PC-3 (cell line): ENCODE data around the gene FAM47E. TPM values are rescaled to one million over a fixed set of nuclear protein-coding genes. Genes with fewer than 3 reads are reported as not detected.

Source experiments
- ATAC-seq: fragments of 200-7000 bp; cut with Tn5 transposase; 2 replicates; pipeline ENCODE4 v1.9.1; 2020; ENCODE audit warnings: mild to moderate bottlenecking, moderate library complexity
- BruUV-seq: library from RNA; stranded (reverse); fragments of 400-500 nt; replicated peaks from 2 replicates; lab custom pipeline; 2021; lab: Mats Ljungman, UMichigan
- CTCF ChIA-PET: fragments of 300-600 bp; sonication (Branson Sonifier 250); formaldehyde crosslinking; loops from one replicate; lab custom pipeline; 2022; ENCODE audit warnings: antibody characterized with exemption; lab: Charles Lee
- POLR2A ChIA-PET: fragments of 300-600 bp; sonication (Branson Sonifier 250); formaldehyde crosslinking; loops from one replicate; lab custom pipeline; 2022; ENCODE audit warnings: antibody characterized with exemption; ENCODE audit not compliant: unreplicated experiment; lab: Charles Lee
- DNase-seq: peaks from one replicate; pipeline ENCODE4 v3.0.0-alpha.2; 2015
- H2AFZ ChIP-seq: fragments of 300-600 bp; sonication (generic); 2 replicates; pipeline ENCODE4 v1.6.0; 2016; ENCODE audit warnings: antibody characterized with exemption, low read length
- H3F3A ChIP-seq: fragments of 300-600 bp; sonication (generic); one replicate; pipeline ENCODE4 v1.6.0; 2017; ENCODE audit warnings: antibody characterized with exemption, low read length, control low read depth, mild to moderate bottlenecking; ENCODE audit not compliant: unreplicated experiment
- H3K27ac ChIP-seq: fragments of 300-600 bp; sonication (generic); 2 replicates; pipeline ENCODE4 v1.5.1; 2016; ENCODE audit warnings: mild to moderate bottlenecking, low read length
- H3K27me3 ChIP-seq: fragments of 300-600 bp; sonication (generic); 2 replicates; pipeline ENCODE4 v1.6.1; 2016; ENCODE audit warnings: low read length, mixed read lengths
- H3K36me3 ChIP-seq: fragments of 300-600 bp; sonication (generic); 2 replicates; pipeline ENCODE4 v1.6.1; 2016; ENCODE audit warnings: low read depth, mixed run types, low read length, mixed read lengths
- H3K4me1 ChIP-seq: fragments of 300-600 bp; sonication (generic); 2 replicates; pipeline ENCODE4 v1.5.1; 2016; ENCODE audit warnings: low read length; ENCODE audit not compliant: insufficient read depth
- H3K4me2 ChIP-seq: fragments of 300-600 bp; sonication (generic); 2 replicates; pipeline ENCODE4 v1.6.0; 2016; ENCODE audit warnings: low read length
- H3K4me3 ChIP-seq: fragments of 300-600 bp; sonication (generic); 2 replicates; pipeline ENCODE4 v1.5.1; 2016; ENCODE audit warnings: mild to moderate bottlenecking, low read length, mixed read lengths
- H3K79me2 ChIP-seq: fragments of 300-600 bp; sonication (generic); 2 replicates; pipeline ENCODE4 v1.6.1; 2017; ENCODE audit warnings: low read length, mixed read lengths
- H3K9ac ChIP-seq: fragments of 300-600 bp; sonication (generic); 2 replicates; pipeline ENCODE4 v1.6.0; 2016; ENCODE audit warnings: mild to moderate bottlenecking, low read length
- H3K9me2 ChIP-seq: fragments of 300-600 bp; sonication (generic); replicated peaks from 2 replicates; pipeline ENCODE4 v1.6.1; 2016; ENCODE audit warnings: mixed run types, low read length, mixed read lengths
- H3K9me3 ChIP-seq: fragments of 300-600 bp; sonication (generic); 2 replicates; pipeline ENCODE4 v1.6.1; 2016; ENCODE audit warnings: low read length, mixed read lengths
- H4K20me1 ChIP-seq: fragments of 300-600 bp; sonication (generic); 2 replicates; pipeline ENCODE4 v1.6.1; 2016; ENCODE audit warnings: low read length, mixed read lengths
- EZH2 ChIP-seq: fragments of 300-600 bp; sonication (generic); IDR thresholded peaks from one replicate; pipeline ENCODE4 v1.6.1; 2017; ENCODE audit warnings: antibody characterized with exemption, mild to moderate bottlenecking, low read length; ENCODE audit not compliant: unreplicated experiment
- EZH2phosphoT487 ChIP-seq: fragments of 300-600 bp; sonication (generic); IDR thresholded peaks from 2 replicates; pipeline ENCODE4 v1.6.1; 2018; ENCODE audit warnings: mild to moderate bottlenecking, antibody characterized with exemption, low read length, borderline replicate concordance
- intact Hi-C: fragments of 100-400 bp; cut with micrococcal nuclease; formaldehyde crosslinking; loops from 2 replicates; pipeline ENCODE4 v1.9.0; 2023
- total RNA-seq: library from RNA; depleted of rRNA; stranded (reverse); fragments of >200 nt; gene quantifications from 2 replicates; pipeline ENCODE4 v1.2.3, GENCODE V29; 2014
- TF ChIP-seq, protein P1 (sequence below): fragments of 300-600 bp; sonication (generic); conservative IDR thresholded peaks from 2 replicates; pipeline ENCODE4 v1.5.1; 2017; ENCODE audit warnings: antibody characterized with exemption, low read depth, mild to moderate bottlenecking, low read length

FAM47E gene
- total RNA-seq, 1 experiment from 2014 or later = 0.91 TPM

DNA sequence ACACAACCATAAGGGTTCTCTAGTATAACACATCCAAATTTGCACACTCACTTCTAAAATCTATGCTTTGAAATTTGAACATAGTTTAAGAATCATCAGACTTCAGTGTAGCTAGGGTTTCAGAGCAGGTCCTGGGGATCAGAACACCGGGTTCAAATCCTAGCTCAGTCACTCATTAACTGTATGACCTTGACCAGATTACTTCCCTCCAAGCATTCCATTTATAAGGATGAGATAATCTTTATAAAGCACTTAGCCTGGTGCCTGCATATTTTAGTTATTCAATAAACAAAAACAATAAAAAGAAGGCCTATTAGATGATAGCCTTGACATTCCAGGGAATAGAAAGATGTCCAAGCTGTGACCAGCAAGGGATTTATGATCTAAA is 50.2 kb downstream of the FAM47E start:
- ChIA-PET POLR2A (no interaction called here), CTCF (interaction anchor here (0.9 kb wide), 1 partner anchor 12 kb away, joined by 4 read pairs; no protein-coding TSS in a partner anchor)
- Histone ChIP-seq H3K79me2 (peaks cover 18% of the 10 kb centered on the region), H3K27ac (peak overlapping the region; percentile 36), H2AFZ (no peak overlapping the region), H4K20me1 (no peaks in the 10 kb centered on the region), H3K27me3 (no peaks in the 10 kb centered on the region), H3K9me2 (no peaks in the 10 kb centered on the region), H3K4me1 (peaks cover 34% of the 10 kb centered on the region), H3F3A (no peaks in the 10 kb centered on the region), H3K9ac (no peak overlapping the region), H3K4me2 (peak overlapping the region; percentile 55), H3K9me3 (no peaks in the 10 kb centered on the region), H3K4me3 (no peak overlapping the region), H3K36me3 (peaks cover 5% of the 10 kb centered on the region; the same call in 1 of the 2 replicates)
- BruUV-seq = no TSS peak
- ATAC-seq (no peak), DNase-seq (no peak)
- TF ChIP-seq EZH2phosphoT487 = no peak
- no peak for TF ChIP-seq EZH2
- TF ChIP-seq, protein P1, sequence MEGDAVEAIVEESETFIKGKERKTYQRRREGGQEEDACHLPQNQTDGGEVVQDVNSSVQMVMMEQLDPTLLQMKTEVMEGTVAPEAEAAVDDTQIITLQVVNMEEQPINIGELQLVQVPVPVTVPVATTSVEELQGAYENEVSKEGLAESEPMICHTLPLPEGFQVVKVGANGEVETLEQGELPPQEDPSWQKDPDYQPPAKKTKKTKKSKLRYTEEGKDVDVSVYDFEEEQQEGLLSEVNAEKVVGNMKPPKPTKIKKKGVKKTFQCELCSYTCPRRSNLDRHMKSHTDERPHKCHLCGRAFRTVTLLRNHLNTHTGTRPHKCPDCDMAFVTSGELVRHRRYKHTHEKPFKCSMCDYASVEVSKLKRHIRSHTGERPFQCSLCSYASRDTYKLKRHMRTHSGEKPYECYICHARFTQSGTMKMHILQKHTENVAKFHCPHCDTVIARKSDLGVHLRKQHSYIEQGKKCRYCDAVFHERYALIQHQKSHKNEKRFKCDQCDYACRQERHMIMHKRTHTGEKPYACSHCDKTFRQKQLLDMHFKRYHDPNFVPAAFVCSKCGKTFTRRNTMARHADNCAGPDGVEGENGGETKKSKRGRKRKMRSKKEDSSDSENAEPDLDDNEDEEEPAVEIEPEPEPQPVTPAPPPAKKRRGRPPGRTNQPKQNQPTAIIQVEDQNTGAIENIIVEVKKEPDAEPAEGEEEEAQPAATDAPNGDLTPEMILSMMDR = no peak
- intact Hi-C loops = loop anchor here (1.0 to 10.0 kb wide), 4 partner anchors 18 to 203 kb away; partner anchors contain the start of gene SCARB2

DNA sequence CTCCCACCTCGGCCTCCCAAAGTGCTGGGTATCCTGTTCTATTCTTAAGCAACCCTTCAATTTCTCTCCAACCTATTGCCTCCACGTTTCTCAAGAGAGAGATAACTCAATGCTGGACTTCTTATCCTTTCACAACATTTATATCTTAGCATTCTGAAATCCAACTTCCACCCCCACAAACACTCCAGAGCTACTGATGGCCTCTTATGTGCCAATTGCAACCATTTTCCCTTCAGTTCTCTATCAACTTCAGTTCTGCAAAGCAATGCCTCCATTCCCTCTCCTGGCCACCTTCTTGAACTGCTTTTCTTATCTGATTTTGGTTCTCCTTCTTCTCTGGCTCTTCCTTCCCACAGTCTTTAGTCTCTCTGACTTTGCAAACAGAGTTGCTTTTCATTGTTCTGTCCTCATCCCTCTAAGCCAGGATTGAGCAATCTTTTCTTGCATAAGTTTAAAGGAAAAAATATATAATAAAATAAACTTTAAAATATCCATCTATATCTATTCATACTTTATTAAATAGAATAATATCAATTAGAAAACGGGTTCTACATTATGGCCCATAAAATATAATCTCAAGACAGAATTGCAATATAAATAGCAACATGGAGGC is 51.4 kb downstream of the FAM47E start:
- Histone ChIP-seq H3K27me3 (no peaks in the 10 kb centered on the region), H3K9me3 (no peaks in the 10 kb centered on the region), H3K9ac (no peak overlapping the region), H3K4me2 (no peak overlapping the region), H4K20me1 (no peaks in the 10 kb centered on the region), H3K27ac (no peak overlapping the region), H2AFZ (no peak overlapping the region), H3K79me2 (peaks cover 30% of the 10 kb centered on the region), H3F3A (no peaks in the 10 kb centered on the region), H3K9me2 (no peaks in the 10 kb centered on the region), H3K4me3 (no peak overlapping the region), H3K4me1 (peaks cover 34% of the 10 kb centered on the region), H3K36me3 (peaks cover 5% of the 10 kb centered on the region; the same call in 1 of the 2 replicates)
- TF ChIP-seq EZH2phosphoT487 = no peak
- TF ChIP-seq EZH2 = no peak
- TF ChIP-seq, protein P1 = no peak
- BruUV-seq = no TSS peak
- DNase-seq (no peak), ATAC-seq (no peak)
- CTCF ChIA-PET = no interaction called here
- POLR2A ChIA-PET = no interaction called here
- intact Hi-C loops = loop anchor here (10.0 kb wide), 3 partner anchors 72 to 202 kb away; partner anchors contain the start of gene SCARB2
